SK-N-SH (cell line): ENCODE data around the gene PKP1. TPM values are rescaled to one million over a fixed set of nuclear protein-coding genes. Genes with fewer than 3 reads are reported as not detected.

Source experiments
- CTCF ChIA-PET: fragments of 300-600, 350-600 bp; formaldehyde crosslinking; extraction: SDS; loops from one replicate; lab custom pipeline; 2021; lab: Yijun Ruan, JAX
- POLR2A ChIA-PET: fragments of 350-600 bp; sonication (Branson Sonifier 250); formaldehyde crosslinking; extraction: SDS; loops from one replicate; lab custom pipeline; 2020; ENCODE audit warnings: antibody characterized with exemption, inconsistent platforms; lab: Yijun Ruan, JAX
- DNase-seq: peaks from one replicate; pipeline ENCODE4 v3.0.0; 2012
- H2AFZ ChIP-seq: fragments of 200-600 bp; sonication (generic); 2 replicates; pipeline ENCODE4 v1.8.1; 2016; ENCODE audit warnings: antibody characterized with exemption, mild to moderate bottlenecking, low read depth
- H3F3A ChIP-seq: fragments of 200-600 bp; sonication (generic); replicated peaks from 2 replicates; pipeline ENCODE3; 2016; ENCODE audit warnings: antibody characterized with exemption, mild to moderate bottlenecking; ENCODE audit not compliant: insufficient read depth
- H3K27ac ChIP-seq, 2 experiments: fragments of 200-500 bp in 1 of 2; fragments of 200-600 bp in 1 of 2; sonication (Bioruptor generic) in 1 of 2; sonication (generic), shearing (Covaris generic) in 1 of 2; 2 replicates each; pipeline versions ENCODE4 v1.5.1 to v1.6.1; 2014 to 2016; ENCODE audit warnings: low read depth in 2 of 2, inconsistent platforms in 1 of 2, low read length in 1 of 2, mild to moderate bottlenecking in 1 of 2, mixed read lengths in 1 of 2
- H3K27me3 ChIP-seq: fragments of 200-600 bp; sonication (generic), shearing (Covaris generic); 2 replicates; pipeline ENCODE4 v1.6.1; 2016; ENCODE audit warnings: mixed run types; ENCODE audit not compliant: insufficient read depth
- H3K36me3 ChIP-seq, 2 experiments: fragments of 200-500 bp in 1 of 2; fragments of 200-600 bp in 1 of 2; sonication (Bioruptor generic) in 1 of 2; sonication (generic) in 1 of 2; replicated peaks in 1 of 2; 2 replicates each; pipeline versions ENCODE3 to v1.5.1; 2014 to 2016; ENCODE audit warnings: low read length in 1 of 2, mild to moderate bottlenecking in 1 of 2; ENCODE audit not compliant: insufficient read depth in 2 of 2, control insufficient read depth in 1 of 2
- H3K4me1 ChIP-seq, 2 experiments: fragments of 200-500 bp in 1 of 2; fragments of 200-600 bp in 1 of 2; sonication (Bioruptor generic) in 1 of 2; sonication (generic), shearing (Covaris generic) in 1 of 2; 2 replicates each; pipeline versions ENCODE4 v1.5.1 to v1.6.1; 2014 to 2016; ENCODE audit warnings: low read depth in 1 of 2, low read length in 1 of 2, mixed run types in 1 of 2; ENCODE audit not compliant: insufficient read depth in 2 of 2, control insufficient read depth in 1 of 2
- H3K4me2 ChIP-seq: fragments of 200-600 bp; sonication (generic), shearing (Covaris generic); 2 replicates; pipeline ENCODE4 v1.6.1; 2017; ENCODE audit warnings: mixed run types
- H3K4me3 ChIP-seq, 2 experiments: fragments of 200-500 bp in 1 of 2; fragments of 200-600 bp in 1 of 2; sonication (Bioruptor generic) in 1 of 2; sonication (generic), shearing (Covaris generic) in 1 of 2; 2 replicates each; pipeline versions ENCODE4 v1.5.1 to v1.8.1; 2014 to 2016; ENCODE audit warnings: low read depth in 2 of 2, inconsistent platforms in 1 of 2, low read length in 1 of 2, mild to moderate bottlenecking in 1 of 2, mixed read lengths in 1 of 2, moderate library complexity in 1 of 2
- H3K79me2 ChIP-seq: fragments of 200-600 bp; sonication (generic); 2 replicates; pipeline ENCODE4 v1.8.1; 2017; ENCODE audit warnings: mild to moderate bottlenecking; ENCODE audit not compliant: insufficient read depth
- H3K9ac ChIP-seq: fragments of 200-600 bp; sonication (generic); 2 replicates; pipeline ENCODE4 v1.6.1; 2017; ENCODE audit warnings: mixed run types
- H3K9me2 ChIP-seq: fragments of 200-600 bp; sonication (generic); 2 replicates; pipeline ENCODE4 v1.6.1; 2017; ENCODE audit warnings: mixed run types
- H3K9me3 ChIP-seq: fragments of 200-600 bp; sonication (generic); 2 replicates; pipeline ENCODE4 v1.6.1; 2017; ENCODE audit warnings: mixed run types, mild to moderate bottlenecking, moderate library complexity
- H4K20me1 ChIP-seq: fragments of 200-600 bp; sonication (generic); 2 replicates; pipeline ENCODE4 v1.6.1; 2017; ENCODE audit warnings: mild to moderate bottlenecking, mixed run types; ENCODE audit not compliant: insufficient read depth
- ELF1 ChIP-seq: IDR thresholded peaks from 2 replicates; pipeline ENCODE4 v1.4.0; 2012
- EZH2phosphoT487 ChIP-seq: fragments of 200-600 bp; sonication (generic); IDR thresholded peaks from 2 replicates; pipeline ENCODE4 v1.6.1; 2017; ENCODE audit warnings: low read depth, mixed run types, mild to moderate bottlenecking, antibody characterized with exemption, moderate library complexity, borderline replicate concordance
- FOSL2 ChIP-seq: IDR thresholded peaks from 2 replicates; pipeline ENCODE4 v1.4.0; 2012; ENCODE audit warnings: low read depth, mild to moderate bottlenecking, moderate library complexity, borderline replicate concordance
- FOXJ3 ChIP-seq: sonication (generic); formaldehyde crosslinking; IDR thresholded peaks from 2 replicates; pipeline ENCODE4 v1.5.1; 2020; ENCODE audit warnings: mild to moderate bottlenecking, missing genetic modification reagents
- MEF2A ChIP-seq: IDR thresholded peaks from 2 replicates; pipeline ENCODE4 v1.4.0; 2012; ENCODE audit warnings: low read depth, borderline replicate concordance
- NRF1 ChIP-seq: IDR thresholded peaks from 2 replicates; pipeline ENCODE4 v1.6.1; 2012; ENCODE audit warnings: low read depth, mild to moderate bottlenecking, low read length
- POLR2AphosphoS5 ChIP-seq: IDR thresholded peaks from 2 replicates; pipeline ENCODE4 v1.6.1; 2012; ENCODE audit warnings: low read depth, low read length
- RAD21 ChIP-seq: IDR thresholded peaks from 2 replicates; pipeline ENCODE4 v1.6.1; 2012; ENCODE audit warnings: mild to moderate bottlenecking, low read length
- RCOR1 ChIP-seq: fragments of 150-350 bp; IDR thresholded peaks from 2 replicates; pipeline ENCODE4 v1.6.1; 2017; ENCODE audit warnings: antibody characterized with exemption, low read length
- RFX5 ChIP-seq: IDR thresholded peaks from 2 replicates; pipeline ENCODE4 v1.6.1; 2012; ENCODE audit warnings: mild to moderate bottlenecking, improper control_type of control experiment, low read length
- RXRA ChIP-seq: IDR thresholded peaks from 2 replicates; pipeline ENCODE4 v1.4.0; 2012; ENCODE audit warnings: low read depth, mild to moderate bottlenecking, borderline replicate concordance
- SMC3 ChIP-seq: IDR thresholded peaks from 2 replicates; pipeline ENCODE4 v1.6.1; 2012; ENCODE audit warnings: low read depth, low read length, improper control_type of control experiment
- TAF1 ChIP-seq: IDR thresholded peaks from 2 replicates; pipeline ENCODE4 v1.6.1; 2012; ENCODE audit warnings: low read depth, mild to moderate bottlenecking, low read length, moderate library complexity, borderline replicate concordance
- TCF12 ChIP-seq: IDR thresholded peaks from 2 replicates; pipeline ENCODE4 v1.4.0; 2012
- TEAD4 ChIP-seq: IDR thresholded peaks from 2 replicates; pipeline ENCODE4 v1.4.0; 2012; ENCODE audit warnings: mild to moderate bottlenecking, borderline replicate concordance; ENCODE audit not compliant: insufficient read depth
- YY1 ChIP-seq: IDR thresholded peaks from 2 replicates; pipeline ENCODE4 v1.4.0; 2012; ENCODE audit warnings: low read depth, mild to moderate bottlenecking
- WGBS: methylation state at CpG from one replicate; pipeline ENCODE4 v1.1.6; 2017; ENCODE audit warnings: low lambda C conversion rate; 5-methylcytosine and 5-hydroxymethylcytosine counted together
- polyA plus RNA-seq, 3 experiments: library from polyadenylated mRNA; depleted of rRNA; stranded (reverse); fragments of >200 nt; gene quantifications; 2 replicates each; pipeline ENCODE4 v1.2.3, GENCODE V29; 2012
- TF ChIP-seq, protein P1 (sequence below): IDR thresholded peaks from 2 replicates; pipeline ENCODE4 v1.6.1; 2012; ENCODE audit warnings: mild to moderate bottlenecking, low read depth, low read length, moderate library complexity
- TF ChIP-seq, protein P2 (sequence below): IDR thresholded peaks from 2 replicates; pipeline ENCODE4 v1.4.0; 2012; ENCODE audit warnings: low read depth, borderline replicate concordance
- TF ChIP-seq, protein P3 (sequence below): IDR thresholded peaks from 2 replicates; pipeline ENCODE4 v1.4.0; 2012; ENCODE audit warnings: low read depth, borderline replicate concordance
- TF ChIP-seq, protein P4 (sequence below): fragments of 150-350 bp; IDR thresholded peaks from 2 replicates; pipeline ENCODE4 v1.6.1; 2016; ENCODE audit warnings: mild to moderate bottlenecking, low read depth, low read length
- TF ChIP-seq, protein P5 (sequence below): IDR thresholded peaks from 2 replicates; pipeline ENCODE4 v1.4.0; 2012; ENCODE audit warnings: low read depth

PKP1 gene
- polyA plus RNA-seq, 1 of the 3 experiments (the other 2 are of a cell fraction) = not detected

DNA sequence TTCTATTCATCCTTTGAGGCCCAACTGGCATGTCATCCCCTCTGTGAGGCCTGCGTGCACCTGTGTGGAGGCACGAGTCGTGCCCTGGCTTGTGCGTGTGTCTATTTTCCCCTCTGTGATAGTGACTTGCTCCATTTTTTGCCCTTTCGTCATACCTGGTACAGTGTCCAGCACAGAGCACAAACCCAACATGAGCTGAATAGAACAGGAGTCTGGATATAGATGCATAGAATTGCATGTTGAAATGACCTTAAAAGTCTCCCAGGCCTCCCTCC, 61.7 kb downstream of the PKP1 start:
- DNase-seq = no peak
- H3K9me2 ChIP-seq = no peaks in the 10 kb centered on the region
- H3K4me1 ChIP-seq = peaks cover 0 to 7% of the 10 kb centered on the region in 2 experiments; a peak in 3 of 4 replicates
- 74% methylated on average over 5 of the region's 5 CpGs for WGBS
- no peaks in the 10 kb centered on the region for H3K79me2 ChIP-seq
- H3K9ac ChIP-seq = no peak overlapping the region
- no peaks in the 10 kb centered on the region for H3F3A ChIP-seq
- H2AFZ ChIP-seq = no peak overlapping the region
- H3K4me2 ChIP-seq = no peak overlapping the region
- ChIA-PET CTCF (interaction anchor here (1.7 to 7.7 kb wide), 7 partner anchors 9 to 92 kb away, joined by 8 to 143 read pairs (median 23); no protein-coding TSS in a partner anchor), POLR2A (no interaction called here)
- H3K9me3 ChIP-seq = peaks cover 7% of the 10 kb centered on the region; the same call in 1 of the 2 replicates
- H3K27me3 ChIP-seq = no peaks in the 10 kb centered on the region; the same call in 1 of the 2 replicates
- TF ChIP-seq, protein P1, sequence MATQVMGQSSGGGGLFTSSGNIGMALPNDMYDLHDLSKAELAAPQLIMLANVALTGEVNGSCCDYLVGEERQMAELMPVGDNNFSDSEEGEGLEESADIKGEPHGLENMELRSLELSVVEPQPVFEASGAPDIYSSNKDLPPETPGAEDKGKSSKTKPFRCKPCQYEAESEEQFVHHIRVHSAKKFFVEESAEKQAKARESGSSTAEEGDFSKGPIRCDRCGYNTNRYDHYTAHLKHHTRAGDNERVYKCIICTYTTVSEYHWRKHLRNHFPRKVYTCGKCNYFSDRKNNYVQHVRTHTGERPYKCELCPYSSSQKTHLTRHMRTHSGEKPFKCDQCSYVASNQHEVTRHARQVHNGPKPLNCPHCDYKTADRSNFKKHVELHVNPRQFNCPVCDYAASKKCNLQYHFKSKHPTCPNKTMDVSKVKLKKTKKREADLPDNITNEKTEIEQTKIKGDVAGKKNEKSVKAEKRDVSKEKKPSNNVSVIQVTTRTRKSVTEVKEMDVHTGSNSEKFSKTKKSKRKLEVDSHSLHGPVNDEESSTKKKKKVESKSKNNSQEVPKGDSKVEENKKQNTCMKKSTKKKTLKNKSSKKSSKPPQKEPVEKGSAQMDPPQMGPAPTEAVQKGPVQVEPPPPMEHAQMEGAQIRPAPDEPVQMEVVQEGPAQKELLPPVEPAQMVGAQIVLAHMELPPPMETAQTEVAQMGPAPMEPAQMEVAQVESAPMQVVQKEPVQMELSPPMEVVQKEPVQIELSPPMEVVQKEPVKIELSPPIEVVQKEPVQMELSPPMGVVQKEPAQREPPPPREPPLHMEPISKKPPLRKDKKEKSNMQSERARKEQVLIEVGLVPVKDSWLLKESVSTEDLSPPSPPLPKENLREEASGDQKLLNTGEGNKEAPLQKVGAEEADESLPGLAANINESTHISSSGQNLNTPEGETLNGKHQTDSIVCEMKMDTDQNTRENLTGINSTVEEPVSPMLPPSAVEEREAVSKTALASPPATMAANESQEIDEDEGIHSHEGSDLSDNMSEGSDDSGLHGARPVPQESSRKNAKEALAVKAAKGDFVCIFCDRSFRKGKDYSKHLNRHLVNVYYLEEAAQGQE = no peak
- TF ChIP-seq RFX5 (no peak), SMC3 (no peak), FOXJ3 (no peak), MEF2A (no peak), FOSL2 (no peak), POLR2AphosphoS5 (no peak), NRF1 (no peak), RAD21 (no peak), TCF12 (no peak)
- TF ChIP-seq, protein P2, sequence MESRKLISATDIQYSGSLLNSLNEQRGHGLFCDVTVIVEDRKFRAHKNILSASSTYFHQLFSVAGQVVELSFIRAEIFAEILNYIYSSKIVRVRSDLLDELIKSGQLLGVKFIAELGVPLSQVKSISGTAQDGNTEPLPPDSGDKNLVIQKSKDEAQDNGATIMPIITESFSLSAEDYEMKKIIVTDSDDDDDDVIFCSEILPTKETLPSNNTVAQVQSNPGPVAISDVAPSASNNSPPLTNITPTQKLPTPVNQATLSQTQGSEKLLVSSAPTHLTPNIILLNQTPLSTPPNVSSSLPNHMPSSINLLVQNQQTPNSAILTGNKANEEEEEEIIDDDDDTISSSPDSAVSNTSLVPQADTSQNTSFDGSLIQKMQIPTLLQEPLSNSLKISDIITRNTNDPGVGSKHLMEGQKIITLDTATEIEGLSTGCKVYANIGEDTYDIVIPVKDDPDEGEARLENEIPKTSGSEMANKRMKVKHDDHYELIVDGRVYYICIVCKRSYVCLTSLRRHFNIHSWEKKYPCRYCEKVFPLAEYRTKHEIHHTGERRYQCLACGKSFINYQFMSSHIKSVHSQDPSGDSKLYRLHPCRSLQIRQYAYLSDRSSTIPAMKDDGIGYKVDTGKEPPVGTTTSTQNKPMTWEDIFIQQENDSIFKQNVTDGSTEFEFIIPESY = no peak
- TF ChIP-seq, all 33 proteins: peak for 0
- Histone ChIP-seq H3K36me3 (no peaks in the 10 kb centered on the region), H4K20me1 (no peaks in the 10 kb centered on the region), H3K4me3 (no peak overlapping the region), H3K27ac (no peak overlapping the region)

GRCh38 chr1:201346337-201346939, 63.1 kb downstream of the PKP1 start:
- Histone ChIP-seq H2AFZ (no peak overlapping the region), H3K27me3 (no peaks in the 10 kb centered on the region; the same call in 1 of the 2 replicates), H3K9ac (no peak overlapping the region), H3F3A (no peaks in the 10 kb centered on the region), H3K4me1 (peaks cover 0 to 7% of the 10 kb centered on the region in 2 experiments; a peak in 2 of 4 replicates), H3K9me2 (no peaks in the 10 kb centered on the region), H3K4me2 (no peak overlapping the region), H4K20me1 (no peaks in the 10 kb centered on the region), H3K27ac (no peak overlapping the region), H3K36me3 (no peaks in the 10 kb centered on the region), H3K9me3 (peaks cover 1% of the 10 kb centered on the region; the same call in 1 of the 2 replicates), H3K79me2 (no peaks in the 10 kb centered on the region), H3K4me3 (no peak overlapping the region)
- peak; percentile 61 for DNase-seq
- ChIA-PET POLR2A (no interaction called here), CTCF (interaction anchor here (0.6 to 7.7 kb wide), 40 partner anchors 8 to 171 kb away, joined by 3 to 143 read pairs (median 5); no protein-coding TSS in a partner anchor)
- WGBS = 14% methylated on average over 2 of the region's 5 CpGs
- TF ChIP-seq EZH2phosphoT487 = no peak
- TF ChIP-seq YY1 = no peak
- TF ChIP-seq TAF1 = no peak
- TF ChIP-seq, protein P3, sequence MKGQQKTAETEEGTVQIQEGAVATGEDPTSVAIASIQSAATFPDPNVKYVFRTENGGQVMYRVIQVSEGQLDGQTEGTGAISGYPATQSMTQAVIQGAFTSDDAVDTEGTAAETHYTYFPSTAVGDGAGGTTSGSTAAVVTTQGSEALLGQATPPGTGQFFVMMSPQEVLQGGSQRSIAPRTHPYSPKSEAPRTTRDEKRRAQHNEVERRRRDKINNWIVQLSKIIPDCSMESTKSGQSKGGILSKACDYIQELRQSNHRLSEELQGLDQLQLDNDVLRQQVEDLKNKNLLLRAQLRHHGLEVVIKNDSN = no peak
- no peak for TF ChIP-seq MEF2A
- peak; percentile 64 for TF ChIP-seq RAD21
- no peak for TF ChIP-seq TEAD4
- no peak for TF ChIP-seq RXRA
- TF ChIP-seq NRF1 = no peak
- TF ChIP-seq RCOR1 = no peak
- TF ChIP-seq, protein P4, sequence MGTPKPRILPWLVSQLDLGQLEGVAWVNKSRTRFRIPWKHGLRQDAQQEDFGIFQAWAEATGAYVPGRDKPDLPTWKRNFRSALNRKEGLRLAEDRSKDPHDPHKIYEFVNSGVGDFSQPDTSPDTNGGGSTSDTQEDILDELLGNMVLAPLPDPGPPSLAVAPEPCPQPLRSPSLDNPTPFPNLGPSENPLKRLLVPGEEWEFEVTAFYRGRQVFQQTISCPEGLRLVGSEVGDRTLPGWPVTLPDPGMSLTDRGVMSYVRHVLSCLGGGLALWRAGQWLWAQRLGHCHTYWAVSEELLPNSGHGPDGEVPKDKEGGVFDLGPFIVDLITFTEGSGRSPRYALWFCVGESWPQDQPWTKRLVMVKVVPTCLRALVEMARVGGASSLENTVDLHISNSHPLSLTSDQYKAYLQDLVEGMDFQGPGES = no peak
- TF ChIP-seq, protein P5, sequence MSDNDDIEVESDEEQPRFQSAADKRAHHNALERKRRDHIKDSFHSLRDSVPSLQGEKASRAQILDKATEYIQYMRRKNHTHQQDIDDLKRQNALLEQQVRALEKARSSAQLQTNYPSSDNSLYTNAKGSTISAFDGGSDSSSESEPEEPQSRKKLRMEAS = no peak
- TF ChIP-seq ELF1 = no peak
